Activated CD4-positive, alpha-beta memory T cell treated with anti-CD3 and anti-CD28 coated beads for 36 hours (primary cell): ENCODE measurements around the gene FBXW9. TPM values are rescaled to one million over a fixed set of nuclear protein-coding genes. Genes with fewer than 3 reads are reported as not detected.
A peak's percentile ranks its signal among the peaks of the same experiment; 100 is the strongest.
"Not testable (repeated sequence)": the region's sequence is repeated elsewhere in the genome, so short reads cannot be mapped to it uniquely, and the experiment has no call there.

Experiments
- CTCF ChIA-PET: fragments of 350-600 bp; sonication (Branson Sonifier 250); formaldehyde crosslinking; loops from one replicate; lab custom pipeline; 2021; ENCODE audit warnings: antibody characterized with exemption, inconsistent platforms; lab: Charles Lee
- POLR2A ChIA-PET: fragments of 350-600 bp; sonication (Branson Sonifier 250); formaldehyde crosslinking; loops from one replicate; lab custom pipeline; 2021; ENCODE audit warnings: antibody characterized with exemption; lab: Charles Lee
- DNase-seq: peaks from one replicate; pipeline ENCODE4 v3.0.0-alpha.2; 2020
- H3K27ac Mint-ChIP-seq: one replicate; pipeline ENCODE4 v1.8.0; 2021; ENCODE audit warnings: mixed read lengths
- H3K27me3 Mint-ChIP-seq: one replicate; pipeline ENCODE4 v1.8.0; 2021; ENCODE audit warnings: mixed read lengths
- H3K36me3 Mint-ChIP-seq: one replicate; pipeline ENCODE4 v1.8.0; 2021; ENCODE audit warnings: mixed read lengths
- H3K4me1 Mint-ChIP-seq: one replicate; pipeline ENCODE4 v1.8.0; 2021; ENCODE audit warnings: low read depth, mixed read lengths
- H3K4me3 Mint-ChIP-seq: one replicate; pipeline ENCODE4 v1.8.0; 2021; ENCODE audit warnings: mild to moderate bottlenecking, mixed read lengths
- H3K9me3 Mint-ChIP-seq: one replicate; pipeline ENCODE4 v1.8.0; 2021; ENCODE audit warnings: mixed read lengths
- intact Hi-C: fragments of 100-400 bp; cut with micrococcal nuclease; formaldehyde crosslinking; loops from one replicate; pipeline ENCODE4 v1.15.1; 2023
- total RNA-seq, 2 experiments: library from RNA; stranded (reverse); gene quantifications; one replicate each; pipeline ENCODE4 v1.2.3, GENCODE V29; 2021

FBXW9 gene
- total RNA-seq, 2 experiments from 2014 or later = 6.6 to 7.0 TPM

- DNase-seq, H3K9me3 Mint-ChIP-seq, intact Hi-C loops, CTCF ChIA-PET, H3K27ac Mint-ChIP-seq, H3K27me3 Mint-ChIP-seq, POLR2A ChIA-PET, H3K4me3 Mint-ChIP-seq, H3K4me1 Mint-ChIP-seq: not testable (repeated sequence)
- H3K36me3 Mint-ChIP-seq = peaks cover 41% of the 10 kb centered on the region
Measured at GRCh38 chr19:12713304-12713703, 16.9 kb upstream of the FBXW9 start.

- peaks cover 43% of the 10 kb centered on the region for H3K36me3 Mint-ChIP-seq
- H3K27me3 Mint-ChIP-seq, POLR2A ChIA-PET, intact Hi-C loops, H3K4me1 Mint-ChIP-seq, H3K9me3 Mint-ChIP-seq, H3K27ac Mint-ChIP-seq, H3K4me3 Mint-ChIP-seq, CTCF ChIA-PET: not testable (repeated sequence)
- DNase-seq = peak; percentile 40
Measured at GRCh38 chr19:12712077-12712476, 15.6 kb upstream of the FBXW9 start.

DNA sequence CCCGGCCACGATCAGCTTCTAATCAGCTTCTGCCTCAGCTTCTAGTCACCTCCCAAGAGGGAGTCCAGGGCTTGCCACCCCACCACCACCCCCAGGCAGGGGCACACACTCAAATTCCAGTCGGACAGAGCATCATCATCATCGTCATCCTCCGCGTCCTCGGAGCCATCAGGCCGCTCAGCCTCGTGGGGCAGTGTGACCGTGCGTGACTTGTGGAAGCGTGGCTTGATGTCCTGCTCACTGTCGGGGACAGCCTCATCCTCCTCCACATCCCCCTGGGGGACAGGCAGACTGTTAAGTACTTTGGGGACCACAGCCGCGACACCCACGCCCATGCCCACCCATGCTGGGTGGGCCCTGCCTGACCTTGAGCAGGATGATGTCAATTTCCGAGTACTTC, 14.8 kb upstream of the FBXW9 start:
- ChIA-PET CTCF (interaction anchor here (1.4 kb wide), 1 partner anchor 47 kb away, joined by 4 read pairs; no protein-coding TSS in a partner anchor), POLR2A (no interaction called here)
- no peaks in the 10 kb centered on the region for H3K9me3 Mint-ChIP-seq
- H3K4me3 Mint-ChIP-seq = no peak overlapping the region
- H3K27ac Mint-ChIP-seq = no peak overlapping the region
- intact Hi-C loops = no loop called here
- DNase-seq = no peak
- H3K27me3 Mint-ChIP-seq = no peaks in the 10 kb centered on the region
- H3K4me1 Mint-ChIP-seq = no peaks in the 10 kb centered on the region
- H3K36me3 Mint-ChIP-seq = peaks cover 47% of the 10 kb centered on the region

DNA sequence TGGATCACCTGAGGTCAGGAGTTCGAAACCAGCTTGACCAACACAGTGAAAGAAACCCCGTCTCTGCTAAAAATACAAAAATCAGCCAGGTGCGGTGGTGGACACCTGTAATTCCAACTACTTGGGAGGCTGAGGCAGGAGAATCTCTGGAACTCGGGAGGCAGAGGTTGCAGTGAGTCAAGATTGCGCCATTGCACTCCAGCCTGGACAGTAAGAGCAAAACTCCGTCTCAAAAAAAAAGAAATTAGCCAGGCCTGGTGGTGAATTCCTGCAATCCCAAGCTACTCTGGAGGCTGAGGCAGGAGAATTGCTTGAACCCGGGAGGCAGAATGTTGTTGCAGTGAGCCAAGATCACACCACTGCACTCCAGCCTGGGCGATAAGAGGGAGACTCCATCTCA, 12.2 kb upstream of the FBXW9 start:
- peaks cover 50% of the 10 kb centered on the region for H3K36me3 Mint-ChIP-seq
- no peaks in the 10 kb centered on the region for H3K4me1 Mint-ChIP-seq
- intact Hi-C loops = no loop called here
- no peak overlapping the region for H3K27ac Mint-ChIP-seq
- DNase-seq = no peak
- no peaks in the 10 kb centered on the region for H3K9me3 Mint-ChIP-seq
- POLR2A ChIA-PET = interaction anchor here (0.6 kb wide), 1 partner anchor 26 kb away, joined by 3 read pairs; no protein-coding TSS in a partner anchor
- H3K27me3 Mint-ChIP-seq = no peaks in the 10 kb centered on the region
- H3K4me3 Mint-ChIP-seq = no peak overlapping the region
- CTCF ChIA-PET = interaction anchor here (0.6 to 1.0 kb wide), 2 partner anchors 15 to 88 kb away, joined by 3 read pairs; no protein-coding TSS in a partner anchor

GRCh38 chr19:12706332-12706718, 9.9 kb upstream of the FBXW9 start:
- Mint-ChIP-seq H3K27ac (no peak overlapping the region), H3K36me3 (peaks cover 51% of the 10 kb centered on the region), H3K9me3 (no peaks in the 10 kb centered on the region), H3K27me3 (no peaks in the 10 kb centered on the region), H3K4me3 (no peak overlapping the region), H3K4me1 (no peaks in the 10 kb centered on the region)
- no peak for DNase-seq
- intact Hi-C loops = no loop called here
- CTCF ChIA-PET = no interaction called here
- POLR2A ChIA-PET = interaction anchor here (0.6 kb wide), 1 partner anchor 16 kb away, joined by 3 read pairs; no protein-coding TSS in a partner anchor

GRCh38 chr19:12705654-12706331, 9.4 kb upstream of the FBXW9 start:
- no peak overlapping the region for H3K27ac Mint-ChIP-seq
- no peaks in the 10 kb centered on the region for H3K9me3 Mint-ChIP-seq
- DNase-seq = no peak
- intact Hi-C loops = no loop called here
- peaks cover 52% of the 10 kb centered on the region for H3K36me3 Mint-ChIP-seq
- ChIA-PET CTCF (no interaction called here), POLR2A (no interaction called here)
- H3K4me1 Mint-ChIP-seq = no peaks in the 10 kb centered on the region
- no peak overlapping the region for H3K4me3 Mint-ChIP-seq
- H3K27me3 Mint-ChIP-seq = no peaks in the 10 kb centered on the region

GRCh38 chr19:12705169-12705568, 8.7 kb upstream of the FBXW9 start:
- Mint-ChIP-seq H3K9me3 (no peaks in the 10 kb centered on the region), H3K4me1 (no peaks in the 10 kb centered on the region), H3K27me3 (no peaks in the 10 kb centered on the region), H3K27ac (no peak overlapping the region), H3K36me3 (peaks cover 48% of the 10 kb centered on the region), H3K4me3 (no peak overlapping the region)
- CTCF ChIA-PET = no interaction called here
- intact Hi-C loops = no loop called here
- POLR2A ChIA-PET = no interaction called here
- no peak for DNase-seq

DNA sequence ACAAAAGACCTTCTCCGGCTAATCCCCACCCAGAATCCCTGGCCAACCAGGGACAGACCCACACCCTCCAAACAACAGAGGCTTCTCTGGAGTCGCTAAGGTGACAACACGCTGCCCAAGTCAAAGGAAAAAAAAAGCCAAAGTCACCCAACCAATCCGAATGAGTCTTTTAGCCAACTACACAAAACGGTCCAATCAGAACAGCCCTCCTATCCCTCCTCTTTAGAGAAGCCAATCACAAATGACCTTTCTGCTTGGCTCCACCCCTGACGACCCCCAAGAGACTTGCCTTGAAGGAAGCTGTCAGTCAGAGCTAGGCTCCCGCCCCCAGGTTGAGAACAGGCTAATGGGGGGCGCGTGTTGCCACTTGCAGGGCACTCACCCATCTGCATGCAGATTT, 6.6 kb upstream of the FBXW9 start:
- H3K27me3 Mint-ChIP-seq = no peaks in the 10 kb centered on the region
- no peaks in the 10 kb centered on the region for H3K9me3 Mint-ChIP-seq
- peak; percentile 17 for DNase-seq
- H3K27ac Mint-ChIP-seq = no peak overlapping the region
- H3K4me1 Mint-ChIP-seq = peaks cover 2% of the 10 kb centered on the region
- ChIA-PET CTCF (interaction anchor here (0.9 kb wide), 1 partner anchor 57 kb away, joined by 3 read pairs; no protein-coding TSS in a partner anchor), POLR2A (no interaction called here)
- intact Hi-C loops = no loop called here
- H3K4me3 Mint-ChIP-seq = no peak overlapping the region
- peaks cover 44% of the 10 kb centered on the region for H3K36me3 Mint-ChIP-seq

DNA sequence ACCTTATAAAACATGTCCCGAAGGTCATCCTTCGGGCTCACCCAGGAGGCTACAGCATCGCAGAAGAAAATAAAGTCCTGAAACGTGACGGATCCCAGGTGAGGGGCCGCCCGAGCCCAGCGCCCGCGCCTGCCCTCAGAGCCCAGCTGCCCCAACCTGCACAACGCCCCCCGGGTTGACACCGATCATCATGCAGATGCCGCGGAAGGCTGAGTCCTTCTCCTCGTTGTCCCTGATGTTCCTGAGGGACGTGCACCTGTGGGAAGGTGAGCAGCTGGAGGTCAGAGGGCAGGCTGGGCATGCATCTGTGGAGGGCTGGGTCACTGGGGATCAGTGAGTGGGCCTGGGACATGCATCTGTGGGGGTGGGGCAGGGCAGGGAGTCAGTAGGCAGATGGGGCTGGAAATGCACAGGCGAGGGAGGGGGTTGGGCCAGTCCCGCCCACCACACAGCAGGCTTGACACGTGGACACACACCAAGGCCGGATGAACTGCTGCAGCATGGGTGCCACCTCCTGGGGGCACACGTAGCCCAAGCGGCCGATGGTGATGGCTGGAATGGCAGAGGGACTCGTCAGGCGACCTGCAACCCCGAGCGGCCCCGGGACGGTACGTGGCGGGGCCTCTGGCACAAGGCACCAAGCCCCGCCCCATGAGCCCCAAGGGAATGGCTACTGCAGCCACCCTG, 5.3 kb upstream of the FBXW9 start:
- H3K36me3 Mint-ChIP-seq = peaks cover 40% of the 10 kb centered on the region
- POLR2A ChIA-PET = no interaction called here

DNA sequence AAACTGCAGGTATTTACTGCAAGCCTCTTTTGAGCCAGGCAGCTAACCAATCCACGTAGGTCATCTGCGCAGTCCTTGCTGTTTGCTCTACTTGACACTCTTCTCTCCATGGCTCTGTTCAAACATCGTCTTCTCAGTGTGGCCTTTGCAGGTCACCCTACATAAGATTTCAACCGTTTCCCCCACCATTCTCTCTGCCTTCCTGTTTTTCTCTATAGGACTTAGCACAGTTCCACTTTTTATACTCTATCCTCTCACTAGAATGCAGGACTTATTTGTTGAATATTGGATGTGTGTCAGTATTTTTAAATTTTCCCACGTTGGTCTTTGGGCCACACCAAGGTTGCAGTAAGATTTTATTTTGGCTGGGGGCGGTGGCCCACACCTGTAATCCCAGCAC, 1.7 kb upstream of the FBXW9 start:
- ChIA-PET POLR2A (no interaction called here), CTCF (interaction anchor here (1.0 to 1.2 kb wide), 3 partner anchors 12 to 62 kb away, joined by 3 read pairs; no protein-coding TSS in a partner anchor)
- peaks cover 15% of the 10 kb centered on the region for H3K36me3 Mint-ChIP-seq
- H3K27ac Mint-ChIP-seq = no peak overlapping the region
- peak overlapping the region; percentile 22 for H3K4me3 Mint-ChIP-seq
- intact Hi-C loops = no loop called here
- H3K4me1 Mint-ChIP-seq = peaks cover 14% of the 10 kb centered on the region
- H3K27me3 Mint-ChIP-seq = no peaks in the 10 kb centered on the region
- H3K9me3 Mint-ChIP-seq = no peaks in the 10 kb centered on the region
- DNase-seq = no peak

More for the DNA sequence above, 5.3 kb upstream of the FBXW9 start:
- H3K27ac Mint-ChIP-seq = no peak overlapping the region
- CTCF ChIA-PET = interaction anchor here (0.6 kb wide), 1 partner anchor 46 kb away, joined by 3 read pairs; no protein-coding TSS in a partner anchor
- intact Hi-C loops = no loop called here
- no peaks in the 10 kb centered on the region for H3K27me3 Mint-ChIP-seq
- no peak overlapping the region for H3K4me3 Mint-ChIP-seq
- DNase-seq = no peak
- H3K4me1 Mint-ChIP-seq = peaks cover 4% of the 10 kb centered on the region
- no peaks in the 10 kb centered on the region for H3K9me3 Mint-ChIP-seq

DNA sequence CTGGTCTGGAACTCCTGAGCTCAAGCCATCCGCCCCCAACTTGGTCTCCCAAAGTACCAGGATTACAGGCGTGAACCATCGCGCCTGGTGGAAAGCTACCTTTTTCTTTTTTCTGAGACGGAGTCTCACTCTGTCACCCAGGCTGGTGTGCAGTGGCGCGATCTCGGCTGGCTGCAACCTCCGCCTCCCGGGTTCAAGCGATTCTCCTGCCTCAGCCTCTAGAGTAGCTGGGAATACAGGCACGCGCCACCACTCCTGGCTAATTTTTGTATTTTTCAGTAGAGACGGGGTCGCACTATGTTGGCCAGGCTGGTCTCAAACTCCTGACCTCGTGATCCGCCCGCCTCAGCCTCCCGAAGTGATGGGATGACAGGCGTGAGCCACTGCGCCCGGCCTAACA, 994 bp upstream of the FBXW9 start:
- peaks cover 13% of the 10 kb centered on the region for H3K36me3 Mint-ChIP-seq
- not testable (repeated sequence) for H3K9me3 Mint-ChIP-seq, DNase-seq, H3K27ac Mint-ChIP-seq, H3K27me3 Mint-ChIP-seq
- POLR2A ChIA-PET = interaction anchor here (1.5 to 2.5 kb wide), 3 partner anchors 16 to 240 kb away, joined by 3 to 14 read pairs (median 12); partner anchors contain the start of gene DHPS
- H3K4me3 Mint-ChIP-seq = peak overlapping the region; percentile 26
- intact Hi-C loops = loop anchor here (2.0 kb wide), 1 partner anchor 25 kb away; the partner anchor contains the start of gene TNPO2
- CTCF ChIA-PET = interaction anchor here (1.0 to 2.6 kb wide), 5 partner anchors 12 to 63 kb away, joined by 3 to 12 read pairs (median 3); no protein-coding TSS in a partner anchor
- peaks cover 14% of the 10 kb centered on the region for H3K4me1 Mint-ChIP-seq

- ChIA-PET CTCF (interaction anchor here (1.0 to 2.6 kb wide), 8 partner anchors 11 to 64 kb away, joined by 3 to 12 read pairs (median 6); no protein-coding TSS in a partner anchor), POLR2A (interaction anchor here (0.6 to 2.5 kb wide), 7 partner anchors 12 to 241 kb away, joined by 3 to 14 read pairs (median 3); partner anchors contain the start of genes DHPS, GET3 and TRIR)
- Mint-ChIP-seq H3K27ac (no peak overlapping the region), H3K27me3 (no peaks in the 10 kb centered on the region), H3K4me1 (peaks cover 14% of the 10 kb centered on the region), H3K36me3 (peaks cover 6% of the 10 kb centered on the region), H3K4me3 (peak overlapping the region; percentile 84), H3K9me3 (no peaks in the 10 kb centered on the region)
- intact Hi-C loops = loop anchor here (1.0 to 2.0 kb wide), 2 partner anchors 15 to 27 kb away; partner anchors contain the start of genes DHPS and TNPO2
- peak; percentile 29 for DNase-seq
Measured at GRCh38 chr19:12695997-12696365, 450 bp downstream of the FBXW9 start.
